HEK293 (cell line): Measurements from ENCODE around the gene SLF1.

Experiments
- GLI4 ChIP-seq: fragments of 450-650 bp; formaldehyde crosslinking; IDR thresholded peaks from 2 replicates; pipeline ENCODE4 v1.5.1; 2016; ENCODE audit warnings: missing biosample characterization, missing genetic modification characterization
- KLF1 ChIP-seq: fragments of 450-650 bp; formaldehyde crosslinking; IDR thresholded peaks from 2 replicates; pipeline ENCODE4 v1.5.1; 2016; ENCODE audit warnings: missing biosample characterization, missing genetic modification characterization
- KLF16 ChIP-seq: fragments of 450-650 bp; formaldehyde crosslinking; IDR thresholded peaks from 2 replicates; pipeline ENCODE4 v1.5.1; 2017; ENCODE audit warnings: missing biosample characterization, missing genetic modification characterization
- KLF7 ChIP-seq: fragments of 450-650 bp; formaldehyde crosslinking; IDR thresholded peaks from 2 replicates; pipeline ENCODE4 v1.5.1; 2016; ENCODE audit warnings: missing biosample characterization, missing genetic modification characterization, borderline replicate concordance
- ZBTB1 ChIP-seq: fragments of 450-650 bp; formaldehyde crosslinking; IDR thresholded peaks from 2 replicates; pipeline ENCODE4 v1.5.1; 2016; ENCODE audit warnings: missing biosample characterization, missing genetic modification characterization
- ZBTB20 ChIP-seq: fragments of 450-650 bp; formaldehyde crosslinking; IDR thresholded peaks from 2 replicates; pipeline ENCODE4 v1.5.1; 2016; ENCODE audit warnings: missing biosample characterization, missing genetic modification characterization
- ZFHX2 ChIP-seq: fragments of 450-650 bp; formaldehyde crosslinking; conservative IDR thresholded peaks from 2 replicates; pipeline ENCODE4 v1.5.1; 2016; ENCODE audit warnings: missing biosample characterization, missing genetic modification characterization
- ZNF133 ChIP-seq: fragments of 450-650 bp; formaldehyde crosslinking; IDR thresholded peaks from 2 replicates; pipeline ENCODE4 v1.5.1; 2016; ENCODE audit warnings: missing biosample characterization, missing genetic modification characterization
- ZNF426 ChIP-seq: fragments of 450-650 bp; formaldehyde crosslinking; IDR thresholded peaks from 2 replicates; pipeline ENCODE4 v1.5.1; 2017; ENCODE audit warnings: missing biosample characterization, missing genetic modification characterization, mild to moderate bottlenecking, inconsistent platforms, moderate library complexity
- ZNF670 ChIP-seq: fragments of 450-650 bp; formaldehyde crosslinking; IDR thresholded peaks from 2 replicates; pipeline ENCODE4 v1.5.1; 2016; ENCODE audit warnings: missing biosample characterization, missing genetic modification characterization, low read depth
- TF ChIP-seq, protein P1 (sequence below): fragments of 450-650 bp; formaldehyde crosslinking; IDR thresholded peaks from 2 replicates; pipeline ENCODE4 v1.5.1; 2016; ENCODE audit warnings: missing biosample characterization, missing genetic modification characterization
- TF ChIP-seq, protein P2 (sequence below): IDR thresholded peaks from 2 replicates; pipeline ENCODE4 v1.6.1; 2011; ENCODE audit warnings: mild to moderate bottlenecking, low read depth, low read length, borderline replicate concordance

DNA sequence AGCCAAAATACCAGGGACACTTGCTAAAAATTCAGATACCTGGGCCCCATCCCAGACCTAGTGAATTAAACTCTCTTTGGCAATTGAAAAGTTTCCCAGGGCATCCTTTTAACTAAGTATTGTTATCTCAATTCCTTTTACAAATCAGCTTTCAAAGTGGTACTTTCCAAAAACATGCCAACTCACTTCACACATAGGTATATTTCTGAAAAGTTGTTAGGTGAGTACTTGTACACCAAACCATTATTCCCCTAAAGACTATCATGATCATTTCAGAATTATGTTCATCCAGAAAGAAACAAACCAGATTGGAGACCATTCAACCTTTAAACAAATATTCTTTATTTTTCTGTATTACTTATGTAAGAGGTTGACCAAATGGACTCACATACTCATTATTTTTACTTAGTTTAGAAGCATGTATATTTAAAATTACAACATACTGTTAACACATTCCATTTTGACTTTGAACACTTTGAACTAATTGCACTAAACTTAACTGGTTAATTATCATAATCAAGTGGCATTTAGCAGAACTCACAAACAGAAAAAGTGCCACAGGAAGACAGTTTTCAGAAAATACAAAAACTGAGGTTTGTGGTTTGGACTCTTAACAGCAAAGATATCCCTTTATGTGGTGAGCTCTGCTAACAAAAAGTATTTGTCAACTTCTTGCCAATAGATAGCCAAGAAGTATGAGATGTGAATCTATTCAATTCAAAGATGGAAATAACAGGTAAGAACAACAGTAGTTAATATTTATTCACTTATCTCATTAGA, 40.8 kb upstream of the SLF1 start:
- TF ChIP-seq, protein P1, sequence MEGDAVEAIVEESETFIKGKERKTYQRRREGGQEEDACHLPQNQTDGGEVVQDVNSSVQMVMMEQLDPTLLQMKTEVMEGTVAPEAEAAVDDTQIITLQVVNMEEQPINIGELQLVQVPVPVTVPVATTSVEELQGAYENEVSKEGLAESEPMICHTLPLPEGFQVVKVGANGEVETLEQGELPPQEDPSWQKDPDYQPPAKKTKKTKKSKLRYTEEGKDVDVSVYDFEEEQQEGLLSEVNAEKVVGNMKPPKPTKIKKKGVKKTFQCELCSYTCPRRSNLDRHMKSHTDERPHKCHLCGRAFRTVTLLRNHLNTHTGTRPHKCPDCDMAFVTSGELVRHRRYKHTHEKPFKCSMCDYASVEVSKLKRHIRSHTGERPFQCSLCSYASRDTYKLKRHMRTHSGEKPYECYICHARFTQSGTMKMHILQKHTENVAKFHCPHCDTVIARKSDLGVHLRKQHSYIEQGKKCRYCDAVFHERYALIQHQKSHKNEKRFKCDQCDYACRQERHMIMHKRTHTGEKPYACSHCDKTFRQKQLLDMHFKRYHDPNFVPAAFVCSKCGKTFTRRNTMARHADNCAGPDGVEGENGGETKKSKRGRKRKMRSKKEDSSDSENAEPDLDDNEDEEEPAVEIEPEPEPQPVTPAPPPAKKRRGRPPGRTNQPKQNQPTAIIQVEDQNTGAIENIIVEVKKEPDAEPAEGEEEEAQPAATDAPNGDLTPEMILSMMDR (tag by site-specific recombination): no peak
- TF ChIP-seq KLF7 (tag by site-specific recombination) (no peak), ZBTB20 (no peak), KLF1 (no peak), ZNF670 (tag by site-specific recombination) (no peak), ZFHX2 (tag by site-specific recombination) (no peak), ZNF426 (no peak), ZNF133 (tag by site-specific recombination) (no peak), GLI4 (no peak), KLF16 (tag by site-specific recombination) (no peak), ZBTB1 (tag by site-specific recombination) (no peak)
- TF ChIP-seq, protein P2, sequence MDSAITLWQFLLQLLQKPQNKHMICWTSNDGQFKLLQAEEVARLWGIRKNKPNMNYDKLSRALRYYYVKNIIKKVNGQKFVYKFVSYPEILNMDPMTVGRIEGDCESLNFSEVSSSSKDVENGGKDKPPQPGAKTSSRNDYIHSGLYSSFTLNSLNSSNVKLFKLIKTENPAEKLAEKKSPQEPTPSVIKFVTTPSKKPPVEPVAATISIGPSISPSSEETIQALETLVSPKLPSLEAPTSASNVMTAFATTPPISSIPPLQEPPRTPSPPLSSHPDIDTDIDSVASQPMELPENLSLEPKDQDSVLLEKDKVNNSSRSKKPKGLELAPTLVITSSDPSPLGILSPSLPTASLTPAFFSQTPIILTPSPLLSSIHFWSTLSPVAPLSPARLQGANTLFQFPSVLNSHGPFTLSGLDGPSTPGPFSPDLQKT: no peak
